Spleen (tissue), 7 donors: ENCODE results near the gene UNG.

ENCODE experiments used
- POLR2A ChIP-seq, 3 donors: fragments of 450-650 bp; IDR thresholded peaks; one replicate each; pipeline ENCODE4 v1.5.1; 2017; ENCODE audit warnings: antibody characterized with exemption in 3 of 3, mild to moderate bottlenecking in 1 of 3
- TF ChIP-seq, protein P1 (sequence below), 11 experiments: fragments of 200-600 bp in 7 of 11; fragments of 450-650 bp in 4 of 11; sonication (generic) in 4 of 11; IDR thresholded peaks in 8 of 11; conservative IDR thresholded peaks in 3 of 11; 1 replicate in 7 of 11; 2 replicates in 4 of 11; pipeline versions ENCODE4 v1.4.0 to v1.8.0; 2016 to 2021; ENCODE audit warnings: antibody characterized with exemption in 11 of 11, inconsistent platforms in 4 of 11, mild to moderate bottlenecking in 1 of 11
- donor health status: DM: no; HTN: no; CAD: no; lungs with moderate emphysema.
- donor health status: DM: no; HTN: no; CAD: no.
- donor health status: DM: no; HTN: no; CAD: no.

DNA sequence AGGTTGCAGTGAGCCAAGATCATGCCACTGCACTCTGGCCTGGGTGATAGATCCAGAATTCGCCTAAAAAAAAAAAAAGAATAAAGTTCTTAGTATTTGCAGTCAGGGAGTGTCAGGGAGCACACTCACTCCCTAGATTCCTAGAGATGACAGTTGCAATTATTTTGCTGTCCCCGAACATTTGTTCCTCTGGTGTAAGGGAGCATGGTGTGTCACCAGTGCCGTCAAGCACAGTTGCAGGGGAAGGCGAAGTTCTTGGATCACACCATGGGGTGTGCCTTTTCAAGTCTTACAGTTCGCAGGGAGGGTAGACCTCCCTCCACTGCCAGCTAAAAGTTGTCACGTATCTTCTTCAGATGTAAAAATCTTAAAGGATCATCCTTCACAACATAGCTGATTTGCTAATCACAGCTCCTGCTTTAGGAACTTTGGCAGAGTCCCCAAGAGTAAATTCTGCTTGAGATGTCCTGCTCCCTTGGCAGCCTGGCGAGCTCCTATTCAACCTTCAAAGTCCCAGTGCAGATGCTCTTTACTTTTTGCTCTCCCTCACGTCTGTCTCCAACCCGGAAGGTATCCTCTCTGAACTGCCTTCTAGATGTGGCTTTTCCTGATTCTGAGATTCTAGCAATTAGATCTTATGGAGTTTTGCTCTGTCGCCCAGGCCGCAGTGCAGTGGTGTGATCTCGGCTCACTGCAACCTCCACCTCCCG lies 30.3 kb downstream of the UNG start:
- TF ChIP-seq POLR2A (IDR thresholded peaks at IDR 0.05) = no peak
- TF ChIP-seq, protein P1, sequence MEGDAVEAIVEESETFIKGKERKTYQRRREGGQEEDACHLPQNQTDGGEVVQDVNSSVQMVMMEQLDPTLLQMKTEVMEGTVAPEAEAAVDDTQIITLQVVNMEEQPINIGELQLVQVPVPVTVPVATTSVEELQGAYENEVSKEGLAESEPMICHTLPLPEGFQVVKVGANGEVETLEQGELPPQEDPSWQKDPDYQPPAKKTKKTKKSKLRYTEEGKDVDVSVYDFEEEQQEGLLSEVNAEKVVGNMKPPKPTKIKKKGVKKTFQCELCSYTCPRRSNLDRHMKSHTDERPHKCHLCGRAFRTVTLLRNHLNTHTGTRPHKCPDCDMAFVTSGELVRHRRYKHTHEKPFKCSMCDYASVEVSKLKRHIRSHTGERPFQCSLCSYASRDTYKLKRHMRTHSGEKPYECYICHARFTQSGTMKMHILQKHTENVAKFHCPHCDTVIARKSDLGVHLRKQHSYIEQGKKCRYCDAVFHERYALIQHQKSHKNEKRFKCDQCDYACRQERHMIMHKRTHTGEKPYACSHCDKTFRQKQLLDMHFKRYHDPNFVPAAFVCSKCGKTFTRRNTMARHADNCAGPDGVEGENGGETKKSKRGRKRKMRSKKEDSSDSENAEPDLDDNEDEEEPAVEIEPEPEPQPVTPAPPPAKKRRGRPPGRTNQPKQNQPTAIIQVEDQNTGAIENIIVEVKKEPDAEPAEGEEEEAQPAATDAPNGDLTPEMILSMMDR (IDR thresholded peaks at IDR 0.05 in 8 of 11, conservative IDR thresholded peaks at IDR 0.05 in 3 of 11) = no peak
